Stimulated activated CD4-positive, alpha-beta T cell treated with anti-CD3 and anti-CD28 coated beads, TNF-alpha, amount 100 ng/mL, for 48 hours (primary cell): ENCODE data around the gene NUP85.
"Not testable (repeated sequence)": the region's sequence is repeated elsewhere in the genome, so short reads cannot be mapped to it uniquely, and the experiment has no call there.

ENCODE experiments used
- DNase-seq, 3 donors: peaks; one replicate each; pipeline ENCODE4 v3.0.0-alpha.2; 2020; ENCODE audit warnings: low read depth in 3 of 3

NUP85 gene

GRCh38 chr17:75269844-75270217 is 64.4 kb downstream of the NUP85 start:
- no peak for DNase-seq

DNA sequence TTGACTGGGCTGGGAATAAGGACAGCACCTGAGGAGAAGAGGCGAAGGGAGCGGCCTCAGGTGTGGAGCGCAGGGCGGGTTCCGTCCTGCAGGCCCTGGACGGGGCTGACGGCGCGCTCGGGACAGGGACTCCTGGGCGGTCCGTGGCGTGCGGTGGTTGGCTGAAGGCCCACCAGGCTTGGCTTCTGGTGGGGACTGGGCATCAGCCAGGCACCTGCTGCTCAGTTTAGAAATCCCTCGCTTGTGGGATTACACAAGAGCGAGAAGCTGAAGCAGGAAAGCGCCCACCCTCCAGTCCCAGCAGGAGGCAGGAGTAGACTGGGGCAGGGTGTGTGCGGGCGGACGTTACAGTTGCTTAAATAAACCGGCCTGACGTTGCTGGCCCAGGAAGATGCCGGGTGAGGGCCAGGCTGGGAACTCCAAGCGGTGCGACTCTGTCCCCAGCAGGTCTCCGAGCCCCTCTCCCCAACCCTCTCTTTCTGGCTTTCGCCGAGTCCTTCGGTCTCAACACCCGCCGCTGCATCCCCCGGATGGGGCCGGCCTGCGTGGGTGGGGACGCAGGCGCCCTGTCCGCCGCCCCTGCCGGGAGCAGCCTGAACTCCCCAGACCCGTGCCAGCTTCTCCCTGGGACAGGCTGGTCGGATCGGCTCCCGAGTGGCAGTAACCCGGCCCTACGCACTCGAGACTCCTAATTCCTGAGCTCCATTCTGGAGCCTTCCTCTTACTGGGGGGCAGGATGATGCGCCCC is 64.9 kb downstream of the NUP85 start:
- peak; percentile 32 to 65 (median 34) for DNase-seq

DNA sequence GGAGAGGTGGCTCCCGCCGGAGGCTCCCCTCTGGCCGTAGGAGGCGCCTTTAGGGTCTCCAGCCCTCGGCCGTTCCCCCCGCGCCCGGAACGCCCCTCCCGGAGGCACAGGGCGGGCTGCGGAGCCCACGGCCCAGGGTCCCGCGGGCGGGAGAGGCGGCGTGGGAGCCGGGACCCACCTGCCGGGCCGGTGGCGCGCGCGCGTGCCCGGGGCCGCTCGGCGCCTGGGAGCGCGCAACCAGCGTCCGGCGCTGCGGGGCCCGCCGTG is 65.4 kb downstream of the NUP85 start, which contains the start of gene MIF4GD:
Gene MIF4GD, minus strand, starts transcription at position 266 of the 267 bp plus-strand sequence. CDS start 1,036 bp downstream, outside the sequence.
- DNase-seq: no peak

DNA sequence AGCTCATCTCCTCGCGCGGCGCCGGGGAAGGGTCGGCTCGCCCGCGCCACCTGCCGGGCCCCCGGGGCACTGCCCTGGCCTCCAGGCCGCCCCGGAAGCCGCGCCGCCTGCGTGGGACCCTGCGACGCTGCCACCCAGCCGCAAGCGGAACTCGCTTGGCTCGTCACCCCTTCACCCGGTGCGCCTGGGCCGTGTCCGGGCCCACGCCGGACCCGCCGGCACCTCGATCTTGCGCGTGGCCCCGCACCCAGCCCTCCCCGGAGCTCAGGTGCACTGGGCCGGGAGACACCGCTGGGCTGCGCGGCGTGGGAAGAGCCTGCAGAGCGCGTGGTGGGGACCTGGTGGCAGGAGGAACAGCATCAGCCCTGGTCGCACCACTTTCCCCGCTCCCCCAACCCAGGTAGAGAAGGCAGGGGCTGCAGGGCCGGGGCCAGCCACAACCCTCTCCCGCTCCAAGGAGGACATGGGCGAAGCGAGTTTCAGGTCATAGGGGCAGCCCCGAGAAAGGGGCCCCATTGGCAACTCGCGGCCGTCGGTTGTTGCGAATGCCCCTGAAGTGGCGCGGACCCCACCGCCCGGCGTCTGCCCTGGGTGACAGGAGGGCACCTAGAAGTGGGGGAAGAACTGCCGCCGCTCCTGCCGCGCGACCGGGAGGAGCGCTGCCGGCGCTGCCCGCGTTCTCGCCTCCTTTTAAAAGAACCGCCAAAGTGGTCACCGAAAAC is 65.9 kb downstream of the NUP85 start:
- peak; percentile 74 to 84 (median 79) for DNase-seq

DNA sequence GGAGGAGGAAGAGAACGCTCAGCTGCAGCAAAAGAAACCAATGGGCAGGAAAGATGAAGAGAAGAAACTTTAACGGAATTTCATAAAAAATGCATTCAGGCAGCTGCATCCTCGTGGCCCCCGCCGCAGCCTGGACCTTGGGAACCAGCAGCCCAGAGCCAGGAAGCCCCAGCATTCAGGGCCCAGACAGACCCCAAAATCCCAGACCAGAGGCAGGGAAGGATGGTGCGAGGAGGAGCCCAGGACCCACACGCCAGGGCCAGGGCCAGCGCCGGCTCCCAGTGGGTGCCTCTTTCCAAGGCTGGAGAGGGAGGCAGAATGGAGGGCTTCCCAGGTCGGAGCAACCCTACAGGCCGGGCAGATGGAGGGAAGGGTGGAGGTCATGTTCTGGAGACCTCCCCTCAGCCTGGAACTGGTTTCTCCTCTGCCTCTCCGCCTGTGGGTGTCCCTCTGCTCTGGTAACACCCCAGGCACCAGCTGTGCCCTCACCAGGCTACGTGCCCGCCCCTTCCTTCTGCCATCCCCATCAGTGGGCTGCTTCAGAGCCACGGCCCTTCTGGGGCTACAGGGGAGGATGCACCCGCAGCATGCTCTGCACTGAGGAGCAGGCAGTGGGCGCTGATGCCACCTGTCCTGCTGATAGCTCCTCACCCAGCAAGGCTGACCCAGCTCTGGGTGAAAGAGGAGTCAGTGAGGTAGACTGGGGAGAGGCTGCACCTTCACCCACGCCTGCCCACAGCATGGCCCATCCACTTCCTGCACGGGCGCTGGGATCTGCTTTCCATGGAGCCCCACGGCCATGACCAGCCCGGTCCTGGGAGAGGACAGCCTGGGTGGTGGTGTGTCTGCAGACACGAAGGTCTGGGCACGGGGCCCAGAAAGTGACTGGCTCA is 66.7 kb downstream of the NUP85 start:
- no peak for DNase-seq

DNA sequence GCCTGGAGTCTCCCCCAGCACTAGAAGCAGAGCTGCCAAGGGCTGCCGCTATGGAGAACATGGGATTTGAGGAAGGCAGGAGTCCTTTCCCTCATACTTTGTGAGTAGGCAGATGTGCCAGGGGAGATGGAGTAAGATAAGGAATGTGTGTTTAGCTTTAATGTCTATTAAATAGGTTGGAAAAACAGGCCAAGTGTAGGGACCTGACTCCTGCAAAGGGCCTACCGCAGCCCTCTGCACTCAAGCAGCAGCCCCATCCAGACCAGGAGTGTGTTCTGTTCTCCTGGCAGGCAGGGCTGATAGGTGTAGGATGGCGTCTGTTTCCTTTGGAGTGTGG is 67.3 kb downstream of the NUP85 start:
- DNase-seq: no peak

GRCh38 chr17:75273977-75274708 is 68.7 kb downstream of the NUP85 start:
- DNase-seq: no peak

DNA sequence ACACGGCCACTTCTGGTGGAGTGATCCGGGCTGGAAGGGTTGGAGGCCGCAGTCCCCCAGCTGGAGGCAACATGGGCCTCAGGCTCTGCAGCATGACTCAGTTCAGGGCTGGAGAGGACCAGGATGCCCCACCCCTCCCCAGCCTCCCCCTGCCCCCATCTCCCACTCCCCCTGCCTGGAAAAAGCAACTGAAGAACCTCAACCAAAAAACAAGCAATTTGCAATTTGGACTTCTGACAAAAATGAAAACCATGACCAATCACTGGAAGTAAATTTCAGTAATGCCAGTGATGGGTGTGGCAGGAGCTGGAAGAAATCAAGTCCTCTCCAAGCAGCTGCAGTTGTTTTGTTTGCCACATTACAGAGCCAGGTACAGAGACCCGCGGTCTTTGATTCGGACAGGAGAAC is 72.2 kb downstream of the NUP85 start:
- DNase-seq: no peak

DNA sequence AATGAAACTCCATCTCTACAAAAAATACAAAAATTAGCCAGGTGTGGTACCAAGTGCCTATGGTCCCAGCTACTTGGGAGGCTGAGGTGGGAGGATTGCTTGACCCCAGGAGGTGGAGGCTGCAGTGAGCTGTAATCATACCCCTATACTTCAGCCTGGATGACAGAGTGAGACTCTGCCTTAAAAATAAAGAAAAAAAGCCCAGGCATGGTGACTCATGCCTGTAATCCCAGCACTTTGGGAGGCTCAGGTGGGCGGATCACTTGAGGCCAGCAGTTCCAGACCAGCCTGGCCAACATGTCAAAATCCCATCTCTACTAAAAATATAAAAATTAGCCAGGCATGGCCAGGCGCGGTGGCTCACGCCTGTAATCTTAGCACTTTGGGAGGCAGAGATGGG is 74.7 kb downstream of the NUP85 start:
- DNase-seq: not testable (repeated sequence)

DNA sequence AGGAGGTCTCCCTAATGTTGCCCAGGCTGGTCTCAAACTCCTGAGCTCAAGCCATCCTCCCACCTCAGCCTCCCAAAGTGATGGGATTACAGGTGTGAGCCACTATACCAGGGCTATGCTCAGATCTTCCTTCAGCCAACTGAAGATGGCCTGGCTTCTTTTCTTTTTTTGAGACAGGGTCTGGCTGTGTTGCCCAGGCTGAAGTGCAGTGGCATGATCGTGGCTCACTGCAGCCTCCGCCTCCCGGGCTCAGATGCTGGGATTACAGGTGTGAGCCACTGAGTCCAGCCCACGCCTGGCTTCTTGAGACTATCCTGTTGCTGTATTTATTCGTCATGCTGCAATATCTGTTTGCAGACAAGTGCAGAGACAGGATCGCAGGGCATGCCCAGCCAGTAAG is 79.6 kb downstream of the NUP85 start:
- DNase-seq: no peak
